PFSK-1 (cell line): ENCODE data around the gene HACL1.

Experiments used
- FOXP2 ChIP-seq: optimal IDR thresholded peaks from 2 replicates; pipeline ENCODE3; 2011; ENCODE audit warnings: borderline replicate concordance, control low read depth, inconsistent platforms; ENCODE audit not compliant: insufficient read depth; ENCODE audit errors: extremely low read length, extremely low read depth
- POLR2AphosphoS5 ChIP-seq: IDR thresholded peaks from 2 replicates; pipeline ENCODE4 v1.6.1; 2012; ENCODE audit warnings: low read depth, mild to moderate bottlenecking, control low read depth, low read length, moderate library complexity
- SIN3A ChIP-seq: IDR thresholded peaks from 2 replicates; pipeline ENCODE4 v1.6.1; 2012; ENCODE audit warnings: mild to moderate bottlenecking, low read length, moderate library complexity, borderline replicate concordance; ENCODE audit not compliant: insufficient read depth
- TAF1 ChIP-seq: IDR thresholded peaks from 2 replicates; pipeline ENCODE4 v1.6.1; 2012; ENCODE audit warnings: low read length, control low read depth, borderline replicate concordance; ENCODE audit not compliant: insufficient read depth
- TF ChIP-seq, protein P1 (sequence below), 2 experiments: IDR thresholded peaks; 2 replicates each; pipeline versions ENCODE4 v1.6.1 to v1.8.0; 2011 to 2012; ENCODE audit warnings: low read depth in 2 of 2, low read length in 2 of 2, control low read depth in 1 of 2, inconsistent platforms in 1 of 2, mild to moderate bottlenecking in 1 of 2, moderate library complexity in 1 of 2; ENCODE audit not compliant: insufficient read depth in 1 of 2

The HACL1 gene

DNA sequence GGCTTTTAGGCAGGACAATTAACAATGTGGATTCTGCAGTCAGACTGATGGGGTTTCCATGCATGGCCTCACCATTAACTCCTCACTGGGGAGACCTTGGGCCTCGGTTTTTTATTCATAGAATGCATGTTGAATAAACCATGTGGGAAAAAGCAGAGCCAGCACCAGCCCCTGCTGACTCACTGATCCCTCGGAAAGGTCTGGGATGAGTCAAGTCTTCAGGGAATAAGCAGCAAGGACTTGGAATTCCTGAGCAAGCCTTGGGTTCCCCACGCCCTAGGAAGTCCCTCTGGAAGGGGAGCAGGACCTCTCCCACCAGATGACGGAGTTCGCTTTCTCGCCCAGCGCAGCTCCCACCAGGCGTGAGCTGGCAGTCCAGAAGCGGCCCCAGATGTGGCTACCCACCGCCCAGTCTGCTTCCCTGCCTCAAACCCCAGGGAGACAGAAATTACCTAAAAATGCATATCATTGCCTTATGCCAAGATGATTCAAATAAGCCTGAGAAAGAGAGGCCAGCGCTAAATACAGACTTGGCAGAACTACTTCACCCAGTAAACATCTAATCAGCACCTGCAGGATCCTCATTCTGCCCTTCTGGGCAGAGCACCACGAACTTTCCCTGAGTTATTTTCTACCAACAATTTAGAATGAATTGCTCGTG lies 45.6 kb upstream of the HACL1 start:
- TF ChIP-seq SIN3A, result no peak
- TF ChIP-seq FOXP2, result no peak
- TF ChIP-seq, protein P1, sequence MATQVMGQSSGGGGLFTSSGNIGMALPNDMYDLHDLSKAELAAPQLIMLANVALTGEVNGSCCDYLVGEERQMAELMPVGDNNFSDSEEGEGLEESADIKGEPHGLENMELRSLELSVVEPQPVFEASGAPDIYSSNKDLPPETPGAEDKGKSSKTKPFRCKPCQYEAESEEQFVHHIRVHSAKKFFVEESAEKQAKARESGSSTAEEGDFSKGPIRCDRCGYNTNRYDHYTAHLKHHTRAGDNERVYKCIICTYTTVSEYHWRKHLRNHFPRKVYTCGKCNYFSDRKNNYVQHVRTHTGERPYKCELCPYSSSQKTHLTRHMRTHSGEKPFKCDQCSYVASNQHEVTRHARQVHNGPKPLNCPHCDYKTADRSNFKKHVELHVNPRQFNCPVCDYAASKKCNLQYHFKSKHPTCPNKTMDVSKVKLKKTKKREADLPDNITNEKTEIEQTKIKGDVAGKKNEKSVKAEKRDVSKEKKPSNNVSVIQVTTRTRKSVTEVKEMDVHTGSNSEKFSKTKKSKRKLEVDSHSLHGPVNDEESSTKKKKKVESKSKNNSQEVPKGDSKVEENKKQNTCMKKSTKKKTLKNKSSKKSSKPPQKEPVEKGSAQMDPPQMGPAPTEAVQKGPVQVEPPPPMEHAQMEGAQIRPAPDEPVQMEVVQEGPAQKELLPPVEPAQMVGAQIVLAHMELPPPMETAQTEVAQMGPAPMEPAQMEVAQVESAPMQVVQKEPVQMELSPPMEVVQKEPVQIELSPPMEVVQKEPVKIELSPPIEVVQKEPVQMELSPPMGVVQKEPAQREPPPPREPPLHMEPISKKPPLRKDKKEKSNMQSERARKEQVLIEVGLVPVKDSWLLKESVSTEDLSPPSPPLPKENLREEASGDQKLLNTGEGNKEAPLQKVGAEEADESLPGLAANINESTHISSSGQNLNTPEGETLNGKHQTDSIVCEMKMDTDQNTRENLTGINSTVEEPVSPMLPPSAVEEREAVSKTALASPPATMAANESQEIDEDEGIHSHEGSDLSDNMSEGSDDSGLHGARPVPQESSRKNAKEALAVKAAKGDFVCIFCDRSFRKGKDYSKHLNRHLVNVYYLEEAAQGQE (IDR thresholded peaks at IDR 0.05; ENCODE audit: insufficient read depth in 1 of 2, low read depth in 2 of 2, low read length in 2 of 2), result no peak
- TF ChIP-seq TAF1, result no peak
- TF ChIP-seq POLR2AphosphoS5, result no peak

DNA sequence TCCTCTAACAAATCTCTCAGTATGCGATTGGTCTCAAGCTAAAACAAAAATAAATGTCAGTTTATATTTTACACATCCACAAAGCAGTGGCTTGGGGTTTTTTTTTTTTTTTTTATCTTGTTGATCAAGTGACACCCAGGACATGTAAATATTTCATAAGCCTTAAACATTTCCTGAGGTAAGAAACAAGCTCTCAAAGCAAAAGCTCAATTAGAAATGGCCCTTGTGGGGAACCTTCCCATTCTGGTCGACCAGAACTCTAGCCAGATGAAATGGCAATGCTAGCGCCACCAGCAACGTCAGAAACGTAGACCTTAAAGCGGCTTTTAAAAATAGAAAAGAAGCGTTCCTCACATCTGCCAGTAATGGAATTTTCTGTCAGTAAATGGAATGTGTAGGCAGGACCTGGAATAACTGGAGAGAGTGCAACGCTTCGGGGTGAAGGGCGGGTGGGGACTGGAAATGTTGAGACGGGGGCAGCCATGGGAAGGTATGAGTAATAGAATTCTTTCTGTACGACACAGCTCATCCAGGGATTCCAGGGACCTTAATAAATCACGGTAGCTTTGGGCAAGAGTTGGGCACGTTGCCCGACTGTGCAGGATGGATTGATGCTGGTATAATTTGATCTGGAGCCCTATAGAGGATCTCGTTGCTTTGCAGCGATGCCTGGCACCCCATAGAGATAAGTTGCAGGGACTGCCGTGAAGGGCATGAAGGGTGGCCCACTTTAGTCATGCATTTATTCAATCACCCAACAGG lies 44.6 kb upstream of the HACL1 start:
- no peak for TF ChIP-seq FOXP2
- no peak for TF ChIP-seq SIN3A
- TF ChIP-seq TAF1, result no peak
- no peak for TF ChIP-seq POLR2AphosphoS5
- TF ChIP-seq, protein P1 (IDR thresholded peaks at IDR 0.05; ENCODE audit: insufficient read depth in 1 of 2, low read depth in 2 of 2, low read length in 2 of 2), result no peak

DNA sequence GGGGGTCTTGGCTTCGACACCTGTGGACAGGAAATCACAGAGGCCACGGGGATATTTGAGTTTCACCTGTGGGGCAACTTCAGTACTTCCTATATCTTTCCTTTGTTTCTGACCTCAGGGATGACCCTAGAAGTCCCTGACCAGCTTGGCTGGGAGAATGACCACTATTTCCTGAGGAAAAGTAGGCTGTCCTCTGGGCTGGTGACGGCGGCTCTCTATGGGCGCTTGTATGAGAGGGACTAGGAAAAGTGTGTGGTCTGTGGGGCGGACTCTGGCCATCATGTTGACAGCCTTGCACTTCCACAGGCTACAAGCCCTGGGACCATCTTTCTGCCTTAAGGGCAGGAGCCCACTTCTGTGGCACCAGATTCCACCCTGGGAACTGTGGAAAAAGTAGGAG lies 43.9 kb upstream of the HACL1 start:
- TF ChIP-seq FOXP2 (no peak), SIN3A (no peak)
- TF ChIP-seq, protein P1 (IDR thresholded peaks at IDR 0.05; ENCODE audit: insufficient read depth in 1 of 2, low read depth in 2 of 2, low read length in 2 of 2), result no peak

DNA sequence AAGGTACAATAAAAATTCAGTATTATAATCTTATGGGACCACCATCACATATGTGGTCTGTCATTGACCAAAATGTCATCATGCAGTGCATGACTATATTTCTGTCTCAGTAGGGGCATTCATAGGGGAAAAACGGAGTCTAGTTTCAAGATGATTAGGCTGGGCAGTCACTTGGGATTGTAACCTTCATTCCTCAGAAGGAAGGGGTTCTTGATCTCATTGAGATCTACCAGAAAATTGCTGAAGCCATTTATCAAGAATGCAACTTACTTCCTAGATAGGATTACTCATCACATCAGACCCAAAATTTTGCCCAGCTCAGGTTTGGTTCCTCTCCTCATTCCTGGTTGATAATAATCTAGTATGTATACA lies 37.5 kb upstream of the HACL1 start:
- TF ChIP-seq, protein P1 (IDR thresholded peaks at IDR 0.05; ENCODE audit: insufficient read depth in 1 of 2, low read depth in 2 of 2, low read length in 2 of 2), result no peak
- TF ChIP-seq POLR2AphosphoS5 (no peak), SIN3A (no peak), TAF1 (no peak), FOXP2 (no peak)
